GM23338 (cell line): ENCODE measurements around the gene ATP6V1F. TPM values are rescaled to one million over a fixed set of nuclear protein-coding genes. Genes with fewer than 3 reads are reported as not detected.

ENCODE experiments used
- ATAC-seq: fragments of 200-7000 bp; cut with Tn5 transposase; 3 replicates; pipeline ENCODE4 v1.9.1; 2020
- DNase-seq: peaks from one replicate; pipeline ENCODE4 v3.0.0-alpha.2; 2015; ENCODE audit warnings: low spot score
- H2AFZ ChIP-seq: fragments of 200-600 bp; sonication (generic); 2 replicates; pipeline ENCODE4 v1.8.0; 2016; ENCODE audit warnings: antibody characterized with exemption, mild to moderate bottlenecking, moderate library complexity
- H3F3A ChIP-seq: fragments of 200-600 bp; sonication (generic); replicated peaks from 2 replicates; pipeline ENCODE4 v1.8.0; 2017; ENCODE audit warnings: antibody characterized with exemption, mixed run types, low read depth
- H3K27ac ChIP-seq: fragments of 200-600 bp; sonication (generic); 2 replicates; pipeline ENCODE4 v1.6.1; 2016; ENCODE audit warnings: low read depth
- H3K27me3 ChIP-seq: fragments of 200-600 bp; sonication (generic); 2 replicates; pipeline ENCODE4 v1.8.0; 2016; ENCODE audit warnings: mild to moderate bottlenecking, mixed run types, moderate library complexity; ENCODE audit not compliant: insufficient read depth
- H3K36me3 ChIP-seq: fragments of 200-600 bp; sonication (generic); 2 replicates; pipeline ENCODE4 v1.8.0; 2016; ENCODE audit warnings: mild to moderate bottlenecking; ENCODE audit not compliant: insufficient read depth
- H3K4me1 ChIP-seq: fragments of 200-600 bp; sonication (generic); 2 replicates; pipeline ENCODE4 v1.8.0; 2016; ENCODE audit warnings: mild to moderate bottlenecking, moderate library complexity; ENCODE audit not compliant: insufficient read depth
- H3K4me2 ChIP-seq: fragments of 200-600 bp; sonication (generic); 2 replicates; pipeline ENCODE4 v1.7.1; 2017; ENCODE audit warnings: mixed run types
- H3K4me3 ChIP-seq: fragments of 200-600 bp; sonication (generic); 2 replicates; pipeline ENCODE4 v1.6.1; 2016; ENCODE audit warnings: mixed run types
- H3K79me2 ChIP-seq: fragments of 200-600 bp; sonication (generic); replicated peaks from 2 replicates; pipeline ENCODE4 v1.8.0; 2017; ENCODE audit warnings: mild to moderate bottlenecking; ENCODE audit not compliant: insufficient read depth
- H3K9me2 ChIP-seq: fragments of 200-600 bp; sonication (generic); 2 replicates; pipeline ENCODE4 v1.8.0; 2017; ENCODE audit not compliant: insufficient read depth
- H4K20me1 ChIP-seq: fragments of 200-600 bp; sonication (generic); replicated peaks from 2 replicates; pipeline ENCODE4 v1.8.0; 2017; ENCODE audit warnings: mild to moderate bottlenecking; ENCODE audit not compliant: insufficient read depth
- H3K27ac Mint-ChIP-seq: 2 replicates; pipeline ENCODE4 v1.8.0; 2020; ENCODE audit warnings: inconsistent platforms, mild to moderate bottlenecking, moderate library complexity, mixed read lengths
- H3K27me3 Mint-ChIP-seq: 3 replicates; pipeline ENCODE4 v1.8.0; 2022; ENCODE audit warnings: low read depth, mild to moderate bottlenecking, moderate library complexity, mixed read lengths, inconsistent platforms; ENCODE audit not compliant: insufficient read depth, poor library complexity
- H3K36me3 Mint-ChIP-seq: 3 replicates; pipeline ENCODE4 v1.8.0; 2021; ENCODE audit warnings: low read depth, mild to moderate bottlenecking, inconsistent platforms, moderate library complexity, mixed read lengths
- H3K4me1 Mint-ChIP-seq: 3 replicates; pipeline ENCODE4 v1.8.0; 2020; ENCODE audit warnings: mild to moderate bottlenecking, inconsistent platforms, mixed read lengths
- H3K4me3 Mint-ChIP-seq: 3 replicates; pipeline ENCODE4 v1.8.0; 2021; ENCODE audit warnings: moderate library complexity, mild to moderate bottlenecking, inconsistent platforms, mixed read lengths
- H3K9me3 Mint-ChIP-seq: 3 replicates; pipeline ENCODE4 v1.8.0; 2020; ENCODE audit warnings: moderate library complexity, mild to moderate bottlenecking, inconsistent platforms, mixed read lengths
- CREB1 ChIP-seq: fragments of 250-450 bp; sonication (Bioruptor Pico); IDR thresholded peaks from 2 replicates; pipeline ENCODE4 v1.5.0; 2020; ENCODE audit warnings: low read depth, mild to moderate bottlenecking, moderate library complexity
- CTCF ChIP-seq, 2 experiments: fragments of 200-600 bp in 1 of 2; sonication (generic) in 1 of 2; conservative IDR thresholded peaks; 2 replicates each; pipeline versions ENCODE4 v1.5.1 to v1.6.1; 2016 to 2017; ENCODE audit warnings: antibody characterized with exemption in 2 of 2, low read depth in 2 of 2, mild to moderate bottlenecking in 2 of 2, moderate library complexity in 1 of 2
- ETS1 ChIP-seq: IDR thresholded peaks from 2 replicates; pipeline ENCODE4 v1.6.1; 2016; ENCODE audit warnings: antibody characterized with exemption
- EZH2 ChIP-seq: fragments of 200-600 bp; sonication (generic); IDR thresholded peaks from one replicate; pipeline ENCODE4 v1.8.0; 2017; ENCODE audit warnings: antibody characterized with exemption, mild to moderate bottlenecking, low read depth; ENCODE audit not compliant: unreplicated experiment
- EZH2phosphoT487 ChIP-seq: fragments of 200-600 bp; sonication (generic); IDR thresholded peaks from one replicate; pipeline ENCODE4 v1.8.1; 2018; ENCODE audit warnings: antibody characterized with exemption; ENCODE audit not compliant: unreplicated experiment
- JUNB ChIP-seq: IDR thresholded peaks from one replicate; pipeline ENCODE4 v1.6.1; 2016; ENCODE audit warnings: antibody characterized with exemption; ENCODE audit not compliant: unreplicated experiment
- NANOG ChIP-seq: IDR thresholded peaks from 2 replicates; pipeline ENCODE4 v1.6.1; 2016; ENCODE audit warnings: antibody characterized with exemption, borderline replicate concordance
- POLR2AphosphoS5 ChIP-seq: IDR thresholded peaks from 2 replicates; pipeline ENCODE4 v1.6.1; 2016; ENCODE audit warnings: antibody characterized with exemption, low read depth
- REST ChIP-seq: IDR thresholded peaks from one replicate; pipeline ENCODE4 v1.6.1; 2018; ENCODE audit warnings: antibody characterized with exemption; ENCODE audit not compliant: unreplicated experiment
- STAT1 ChIP-seq: IDR thresholded peaks from one replicate; pipeline ENCODE4 v1.6.1; 2016; ENCODE audit warnings: antibody characterized with exemption; ENCODE audit not compliant: unreplicated experiment
- ZNF114 ChIP-seq: fragments of 250-450 bp; sonication (Bioruptor Pico); IDR thresholded peaks from 2 replicates; pipeline ENCODE4 v1.5.0; 2020; ENCODE audit warnings: mild to moderate bottlenecking, moderate library complexity
- ZNF331 ChIP-seq: fragments of 250-450 bp; sonication (Bioruptor Pico); IDR thresholded peaks from 2 replicates; pipeline ENCODE4 v1.5.0; 2020; ENCODE audit warnings: low read depth, mild to moderate bottlenecking, moderate library complexity
- ZNF462 ChIP-seq: fragments of 250-450 bp; sonication (Bioruptor Pico); IDR thresholded peaks from 2 replicates; pipeline ENCODE4 v1.5.0; 2020; ENCODE audit warnings: mild to moderate bottlenecking, moderate library complexity
- polyA plus RNA-seq: library from polyadenylated mRNA; unstranded; fragments of >200 nt; fragmentation: Nextera tagmentation; extraction: Ambion mirVana; gene quantifications from 2 replicates; pipeline ENCODE4 v1.2.1, GENCODE V29; 2016
- total RNA-seq: library from RNA; depleted of rRNA; stranded (reverse); fragments of >200 nt; shearing (Covaris generic); gene quantifications from 2 replicates; pipeline ENCODE4 v1.2.3, GENCODE V29; 2014

ATP6V1F gene
- total and polyA plus RNA-seq, 2 experiments from 2014 or later: 66.5 to 271 TPM

- H3K9me2 ChIP-seq: 0 out of 2 replicates have a peak, but pooled peaks cover 5% of the 10 kb centered on the region
- peaks cover 3% of the 10 kb centered on the region; the same call in 2 of the 3 replicates for H3K4me1 Mint-ChIP-seq
- no peaks in the 10 kb centered on the region; the same call in 2 of the 3 replicates for H3K36me3 Mint-ChIP-seq
- no peaks in the 10 kb centered on the region for H4K20me1 ChIP-seq
- no peak overlapping the region for H3K4me3 ChIP-seq
- H2AFZ ChIP-seq: no peak overlapping the region
- 0 out of 2 replicates have a peak, but pooled peaks cover under 1% of the 10 kb centered on the region for H3K36me3 ChIP-seq
- ATAC-seq (no peak), DNase-seq (no peak)
- no peaks in the 10 kb centered on the region for H3K4me1 ChIP-seq
- peaks cover 8% of the 10 kb centered on the region; the same call in 2 of the 3 replicates for H3K9me3 Mint-ChIP-seq
- H3K79me2 ChIP-seq: no peaks in the 10 kb centered on the region
- peaks cover 14% of the 10 kb centered on the region for H3K27me3 ChIP-seq
- H3K4me2 ChIP-seq: no peak overlapping the region
- H3K4me3 Mint-ChIP-seq: no peak overlapping the region
- peaks cover 12% of the 10 kb centered on the region for H3K27me3 Mint-ChIP-seq
- H3K27ac ChIP-seq: no peak overlapping the region
- no peaks in the 10 kb centered on the region for H3F3A ChIP-seq
- no peak overlapping the region for H3K27ac Mint-ChIP-seq
- no peak for TF ChIP-seq POLR2AphosphoS5
- no peak for TF ChIP-seq STAT1
- TF ChIP-seq EZH2: no peak
- TF ChIP-seq ZNF331 (CRISPR knock-in tag): no peak
- TF ChIP-seq CTCF (conservative IDR thresholded peaks at IDR 0.05; ENCODE audit: low read depth in 2 of 2): no peak
- TF ChIP-seq EZH2phosphoT487: no peak
- TF ChIP-seq NANOG: no peak
- no peak for TF ChIP-seq JUNB
- no peak for TF ChIP-seq REST
- no peak for TF ChIP-seq ZNF114
- TF ChIP-seq ZNF462 (CRISPR knock-in tag): no peak
- TF ChIP-seq ETS1: no peak
- TF ChIP-seq CREB1 (CRISPR knock-in tag): no peak
These were observed 41.1 kb downstream of the ATP6V1F start for GRCh38 chr7:128903621-128904361.
